Panc1 (cell line): Measurements from ENCODE around the gene SUN1. TPM values are rescaled to one million over a fixed set of nuclear protein-coding genes. Genes with fewer than 3 reads are reported as not detected.
"Not testable (repeated sequence)": the region's sequence is repeated elsewhere in the genome, so short reads cannot be mapped to it uniquely, and the experiment has no call there.

Experiments
- ATAC-seq: fragments of 200-7000 bp; cut with Tn5 transposase; 2 replicates; pipeline ENCODE4 v1.9.1; 2020; ENCODE audit warnings: mild to moderate bottlenecking, moderate library complexity
- BruUV-seq: library from RNA; stranded (reverse); fragments of 400-500 nt; replicated peaks from 2 replicates; lab custom pipeline; 2021; lab: Mats Ljungman, UMichigan
- CTCF ChIA-PET: fragments of 300-600 bp; sonication (Branson Sonifier 250); formaldehyde crosslinking; loops from one replicate; lab custom pipeline; 2022; ENCODE audit warnings: antibody characterized with exemption; lab: Charles Lee
- POLR2A ChIA-PET: fragments of 300-600 bp; sonication (Branson Sonifier 250); formaldehyde crosslinking; loops from one replicate; lab custom pipeline; 2022; ENCODE audit warnings: antibody characterized with exemption; lab: Charles Lee
- DNase-seq: peaks from one replicate; pipeline ENCODE4 v3.0.0-alpha.2; 2010; ENCODE audit warnings: low read depth, low spot score
- H3K27ac ChIP-seq: 2 replicates; pipeline ENCODE4 v1.5.1; 2011; ENCODE audit warnings: mild to moderate bottlenecking, low read length, inconsistent platforms
- H3K27me3 ChIP-seq: fragments of 200-500 bp; sonication (Bioruptor generic); 2 replicates; pipeline ENCODE4 v1.6.0; 2014; ENCODE audit warnings: low read length, inconsistent platforms; ENCODE audit not compliant: control insufficient read depth, insufficient read depth
- H3K36me3 ChIP-seq: fragments of 200-500 bp; sonication (Bioruptor generic); 2 replicates; pipeline ENCODE4 v1.5.1; 2014; ENCODE audit warnings: inconsistent platforms, mild to moderate bottlenecking, low read length, moderate library complexity; ENCODE audit not compliant: control insufficient read depth, insufficient read depth
- H3K4me1 ChIP-seq: 2 replicates; pipeline ENCODE4 v1.5.1; 2011; ENCODE audit warnings: inconsistent platforms, mild to moderate bottlenecking, low read length, moderate library complexity; ENCODE audit not compliant: control insufficient read depth, insufficient read depth
- H3K4me3 ChIP-seq, 2 experiments: 2 replicates each; pipeline ENCODE4 v1.5.1; 2011 to 2012; ENCODE audit warnings: low read depth in 2 of 2, low read length in 2 of 2, mild to moderate bottlenecking in 2 of 2, inconsistent platforms in 1 of 2, moderate library complexity in 1 of 2
- H3K9me3 ChIP-seq: fragments of 200-500 bp; sonication (Bioruptor generic); 2 replicates; pipeline ENCODE4 v1.5.1; 2014; ENCODE audit warnings: low read depth, mild to moderate bottlenecking, inconsistent platforms, low read length, moderate library complexity; ENCODE audit not compliant: control insufficient read depth, insufficient read depth
- POLR2AphosphoS5 ChIP-seq: IDR thresholded peaks from 2 replicates; pipeline ENCODE4 v1.6.1; 2012; ENCODE audit warnings: mild to moderate bottlenecking, low read depth, low read length, moderate library complexity
- SIN3A ChIP-seq: IDR thresholded peaks from 2 replicates; pipeline ENCODE4 v1.6.1; 2012; ENCODE audit warnings: low read depth, mild to moderate bottlenecking, low read length, moderate library complexity, borderline replicate concordance; ENCODE audit not compliant: insufficient read depth
- TCF7L2 ChIP-seq: IDR thresholded peaks from 2 replicates; pipeline ENCODE4 v1.6.1; 2011; ENCODE audit warnings: mild to moderate bottlenecking, low read depth, low read length, inconsistent platforms
- in situ Hi-C: cut with HindIII; loops from 2 replicates; pipeline ENCODE4 v1.10.0; 2016; ENCODE audit warnings: low sequenced_read_pairs, low pct_unique_long_range_greater_than_20kb
- intact Hi-C: fragments of 100-400 bp; cut with micrococcal nuclease; formaldehyde crosslinking; loops from one replicate; pipeline ENCODE4 v1.10.0; 2022; ENCODE audit not compliant: unreplicated experiment
- total RNA-seq: library from RNA; stranded (reverse); gene quantifications from one replicate; pipeline ENCODE4 v1.2.1, GENCODE V29; 2021; ENCODE audit not compliant: unreplicated experiment
- TF ChIP-seq, protein P1 (sequence below): fragments of 450-650 bp; IDR thresholded peaks from 2 replicates; pipeline ENCODE4 v1.5.1; 2017; ENCODE audit warnings: mild to moderate bottlenecking
- TF ChIP-seq, protein P2 (sequence below), 2 experiments: IDR thresholded peaks; 2 replicates each; pipeline ENCODE4 v1.6.1; 2011 to 2012; ENCODE audit warnings: low read depth in 2 of 2, control low read depth in 1 of 2, low read length in 1 of 2, mild to moderate bottlenecking in 1 of 2, moderate library complexity in 1 of 2; ENCODE audit not compliant: insufficient read depth in 1 of 2

Gene SUN1
- total RNA-seq, 1 experiment from 2014 or later = 244 TPM

DNA sequence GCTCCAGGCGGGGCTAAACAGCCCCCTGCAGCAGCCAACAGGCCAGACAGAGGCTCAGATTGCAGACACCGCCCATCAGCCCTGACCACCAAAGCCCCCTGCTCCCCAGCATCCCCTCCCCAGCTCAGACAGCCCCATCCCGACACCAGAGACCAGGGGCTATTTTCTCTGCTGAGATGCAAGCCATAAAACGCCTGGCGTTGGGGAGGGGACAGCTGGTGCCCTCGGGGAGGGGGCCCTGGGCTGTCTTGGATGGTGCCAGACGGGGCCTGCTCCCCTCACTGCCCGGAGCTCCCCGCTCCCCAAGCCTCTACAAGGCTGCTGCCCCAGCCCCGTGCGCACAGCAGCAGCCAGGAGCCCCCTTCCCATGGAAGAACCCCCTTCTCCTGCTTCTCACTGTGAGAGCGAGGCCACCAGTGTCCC lies 75.9 kb downstream of the SUN1 start:
- no peaks in the 10 kb centered on the region; the same call in 1 of the 2 replicates for H3K27me3 ChIP-seq
- CTCF ChIA-PET = no interaction called here
- in situ Hi-C loops = no loop called here
- peaks cover 5% of the 10 kb centered on the region; the same call in 1 of the 2 replicates for H3K4me1 ChIP-seq
- peak; percentile 13; the same call in 1 of the 2 replicates for ATAC-seq
- H3K27ac ChIP-seq = no peak overlapping the region
- DNase-seq = no peak
- BruUV-seq = no TSS peak
- H3K4me3 ChIP-seq = no peak overlapping the region
- H3K9me3 ChIP-seq = no peaks in the 10 kb centered on the region
- no peaks in the 10 kb centered on the region for H3K36me3 ChIP-seq
- intact Hi-C loops = no loop called here
- no peak for TF ChIP-seq TCF7L2
- TF ChIP-seq SIN3A = no peak
- TF ChIP-seq, protein P1, sequence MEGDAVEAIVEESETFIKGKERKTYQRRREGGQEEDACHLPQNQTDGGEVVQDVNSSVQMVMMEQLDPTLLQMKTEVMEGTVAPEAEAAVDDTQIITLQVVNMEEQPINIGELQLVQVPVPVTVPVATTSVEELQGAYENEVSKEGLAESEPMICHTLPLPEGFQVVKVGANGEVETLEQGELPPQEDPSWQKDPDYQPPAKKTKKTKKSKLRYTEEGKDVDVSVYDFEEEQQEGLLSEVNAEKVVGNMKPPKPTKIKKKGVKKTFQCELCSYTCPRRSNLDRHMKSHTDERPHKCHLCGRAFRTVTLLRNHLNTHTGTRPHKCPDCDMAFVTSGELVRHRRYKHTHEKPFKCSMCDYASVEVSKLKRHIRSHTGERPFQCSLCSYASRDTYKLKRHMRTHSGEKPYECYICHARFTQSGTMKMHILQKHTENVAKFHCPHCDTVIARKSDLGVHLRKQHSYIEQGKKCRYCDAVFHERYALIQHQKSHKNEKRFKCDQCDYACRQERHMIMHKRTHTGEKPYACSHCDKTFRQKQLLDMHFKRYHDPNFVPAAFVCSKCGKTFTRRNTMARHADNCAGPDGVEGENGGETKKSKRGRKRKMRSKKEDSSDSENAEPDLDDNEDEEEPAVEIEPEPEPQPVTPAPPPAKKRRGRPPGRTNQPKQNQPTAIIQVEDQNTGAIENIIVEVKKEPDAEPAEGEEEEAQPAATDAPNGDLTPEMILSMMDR = no peak
- TF ChIP-seq, protein P2, sequence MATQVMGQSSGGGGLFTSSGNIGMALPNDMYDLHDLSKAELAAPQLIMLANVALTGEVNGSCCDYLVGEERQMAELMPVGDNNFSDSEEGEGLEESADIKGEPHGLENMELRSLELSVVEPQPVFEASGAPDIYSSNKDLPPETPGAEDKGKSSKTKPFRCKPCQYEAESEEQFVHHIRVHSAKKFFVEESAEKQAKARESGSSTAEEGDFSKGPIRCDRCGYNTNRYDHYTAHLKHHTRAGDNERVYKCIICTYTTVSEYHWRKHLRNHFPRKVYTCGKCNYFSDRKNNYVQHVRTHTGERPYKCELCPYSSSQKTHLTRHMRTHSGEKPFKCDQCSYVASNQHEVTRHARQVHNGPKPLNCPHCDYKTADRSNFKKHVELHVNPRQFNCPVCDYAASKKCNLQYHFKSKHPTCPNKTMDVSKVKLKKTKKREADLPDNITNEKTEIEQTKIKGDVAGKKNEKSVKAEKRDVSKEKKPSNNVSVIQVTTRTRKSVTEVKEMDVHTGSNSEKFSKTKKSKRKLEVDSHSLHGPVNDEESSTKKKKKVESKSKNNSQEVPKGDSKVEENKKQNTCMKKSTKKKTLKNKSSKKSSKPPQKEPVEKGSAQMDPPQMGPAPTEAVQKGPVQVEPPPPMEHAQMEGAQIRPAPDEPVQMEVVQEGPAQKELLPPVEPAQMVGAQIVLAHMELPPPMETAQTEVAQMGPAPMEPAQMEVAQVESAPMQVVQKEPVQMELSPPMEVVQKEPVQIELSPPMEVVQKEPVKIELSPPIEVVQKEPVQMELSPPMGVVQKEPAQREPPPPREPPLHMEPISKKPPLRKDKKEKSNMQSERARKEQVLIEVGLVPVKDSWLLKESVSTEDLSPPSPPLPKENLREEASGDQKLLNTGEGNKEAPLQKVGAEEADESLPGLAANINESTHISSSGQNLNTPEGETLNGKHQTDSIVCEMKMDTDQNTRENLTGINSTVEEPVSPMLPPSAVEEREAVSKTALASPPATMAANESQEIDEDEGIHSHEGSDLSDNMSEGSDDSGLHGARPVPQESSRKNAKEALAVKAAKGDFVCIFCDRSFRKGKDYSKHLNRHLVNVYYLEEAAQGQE (IDR thresholded peaks at IDR 0.05; ENCODE audit: insufficient read depth in 1 of 2, low read depth in 2 of 2, low read length in 1 of 2) = no peak
- TF ChIP-seq POLR2AphosphoS5 = no peak
- POLR2A ChIA-PET = no interaction called here

DNA sequence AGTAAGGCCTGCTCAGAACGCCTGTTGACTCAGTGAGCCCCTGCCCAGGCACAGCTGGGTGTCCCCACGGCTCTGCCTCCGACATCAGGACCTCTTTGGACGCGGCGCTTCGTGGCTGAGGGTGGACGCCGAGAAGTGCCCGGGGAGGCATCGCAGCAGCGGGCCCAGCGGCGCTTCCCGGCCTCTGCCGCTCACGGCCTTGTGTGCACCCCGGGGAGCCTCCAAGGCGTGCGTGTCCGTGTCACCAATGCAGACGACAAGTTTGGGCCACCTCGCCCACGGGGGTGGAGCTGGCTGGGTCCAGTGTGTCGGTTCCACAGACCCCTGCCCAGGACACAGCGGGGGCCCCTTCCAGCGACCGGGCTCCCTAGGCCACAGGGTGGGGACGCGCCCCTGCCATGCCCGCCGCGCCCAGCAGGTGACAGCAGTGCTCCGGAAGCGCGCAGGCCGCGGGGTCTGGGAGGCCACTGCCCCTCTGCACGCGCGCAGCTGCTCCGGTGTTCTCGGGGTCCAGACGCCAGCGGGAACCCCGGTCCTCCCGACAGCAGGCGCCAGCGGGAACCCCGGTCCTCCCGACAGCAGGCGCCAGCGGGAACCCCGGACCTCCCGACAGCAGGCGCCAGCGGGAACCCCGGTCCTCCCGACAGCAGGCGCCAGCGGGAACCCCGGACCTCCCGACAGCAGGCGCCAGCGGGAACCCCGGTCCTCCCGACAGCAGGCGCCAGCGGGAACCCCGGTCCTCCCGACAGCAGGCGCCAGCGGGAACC lies 76.5 kb downstream of the SUN1 start:
- H3K27ac ChIP-seq, H3K4me1 ChIP-seq, in situ Hi-C loops, H3K27me3 ChIP-seq, H3K9me3 ChIP-seq, BruUV-seq, DNase-seq, intact Hi-C loops, H3K36me3 ChIP-seq: not testable (repeated sequence)
- peak; percentile 84 for ATAC-seq
- TF ChIP-seq, protein P1 = peak; percentile 95
- ChIA-PET POLR2A (interaction anchor here (0.7 kb wide), 1 partner anchor 566 kb away, joined by 13 read pairs; no protein-coding TSS in a partner anchor), CTCF (interaction anchor here (0.6 kb wide), 1 partner anchor 14 kb away, joined by 3 read pairs; no protein-coding TSS in a partner anchor)
- H3K4me3 ChIP-seq = peak overlapping the region; percentile 25 to 33; a peak in 3 of 4 replicates
